HEK293 (cell line): ENCODE data around the gene CRAT.

ENCODE experiments used
- CTCF ChIA-PET: fragments of 350-600 bp; formaldehyde crosslinking; extraction: SDS; loops from one replicate; lab custom pipeline; 2021; ENCODE audit warnings: antibody characterized with exemption; lab: Yijun Ruan, JAX
- POLR2A ChIA-PET: fragments of 300-600 bp; formaldehyde crosslinking; extraction: SDS; loops from one replicate; lab custom pipeline; 2020; ENCODE audit warnings: antibody characterized with exemption, inconsistent platforms; lab: Yijun Ruan, JAX
- H3K27ac ChIP-seq: fragments of 200-500 bp; sonication (Bioruptor generic); 2 replicates; pipeline ENCODE4 v1.5.1; 2014; ENCODE audit warnings: low read depth, low read length, control low read depth, inconsistent platforms; ENCODE audit errors: extremely low read depth
- H3K36me3 ChIP-seq, 2 experiments: fragments of 200-500 bp in 1 of 2; sonication (Bioruptor generic) in 1 of 2; 1 replicate in 1 of 2; 2 replicates in 1 of 2; pipeline ENCODE4 v1.5.1; 2014 to 2017; ENCODE audit warnings: inconsistent platforms in 2 of 2, low read length in 2 of 2; ENCODE audit not compliant: control insufficient read depth in 2 of 2, insufficient read depth in 1 of 2
- H3K4me1 ChIP-seq: fragments of 200-500 bp; sonication (Bioruptor generic); 2 replicates; pipeline ENCODE4 v1.5.1; 2014; ENCODE audit warnings: mild to moderate bottlenecking, low read length, inconsistent platforms; ENCODE audit not compliant: control insufficient read depth, insufficient read depth
- H3K4me3 ChIP-seq: 2 replicates; pipeline ENCODE4 v1.5.1; 2011; ENCODE audit warnings: low read depth, mild to moderate bottlenecking, control low read depth, low read length, moderate library complexity
- H3K9me3 ChIP-seq: fragments of 200-500 bp; sonication (Bioruptor generic); 2 replicates; pipeline ENCODE4 v1.5.1; 2014; ENCODE audit warnings: low read depth, low read length, inconsistent platforms; ENCODE audit not compliant: control insufficient read depth, insufficient read depth
- CTCF ChIP-seq: fragments of 450-650 bp; formaldehyde crosslinking; IDR thresholded peaks from 2 replicates; pipeline ENCODE4 v1.5.1; 2016; ENCODE audit warnings: missing biosample characterization, missing genetic modification characterization
- HOXD13 ChIP-seq: sonication (generic); formaldehyde crosslinking; IDR thresholded peaks from 2 replicates; pipeline ENCODE4 v1.8.0; 2022; ENCODE audit warnings: missing genetic modification reagents, borderline replicate concordance
- KLF1 ChIP-seq: fragments of 450-650 bp; formaldehyde crosslinking; IDR thresholded peaks from 2 replicates; pipeline ENCODE4 v1.5.1; 2016; ENCODE audit warnings: missing biosample characterization, missing genetic modification characterization
- KLF10 ChIP-seq: fragments of 450-650 bp; IDR thresholded peaks from 2 replicates; pipeline ENCODE4 v1.5.1; 2018; ENCODE audit warnings: missing biosample characterization, mild to moderate bottlenecking, missing genetic modification characterization
- KLF8 ChIP-seq: fragments of 450-650 bp; formaldehyde crosslinking; IDR thresholded peaks from 2 replicates; pipeline ENCODE4 v1.5.1; 2016; ENCODE audit warnings: missing biosample characterization, missing genetic modification characterization
- KLF9 ChIP-seq: fragments of 450-650 bp; formaldehyde crosslinking; IDR thresholded peaks from 2 replicates; pipeline ENCODE4 v1.5.1; 2016; ENCODE audit warnings: missing biosample characterization, missing genetic modification characterization, low read depth
- PRDM10 ChIP-seq: fragments of 450-650 bp; formaldehyde crosslinking; IDR thresholded peaks from 2 replicates; pipeline ENCODE4 v1.5.1; 2016; ENCODE audit warnings: missing biosample characterization, missing genetic modification characterization
- RBAK ChIP-seq: fragments of 450-650 bp; formaldehyde crosslinking; IDR thresholded peaks from 2 replicates; pipeline ENCODE4 v1.5.1; 2016; ENCODE audit warnings: missing biosample characterization, missing genetic modification characterization
- ZBTB7A ChIP-seq: fragments of 450-650 bp; formaldehyde crosslinking; IDR thresholded peaks from 2 replicates; pipeline ENCODE4 v1.5.1; 2016; ENCODE audit warnings: low read depth, missing biosample characterization, missing genetic modification characterization
- ZFP37 ChIP-seq: fragments of 450-650 bp; formaldehyde crosslinking; IDR thresholded peaks from 2 replicates; pipeline ENCODE4 v1.5.1; 2016; ENCODE audit warnings: missing biosample characterization, missing genetic modification characterization
- ZNF10 ChIP-seq: fragments of 450-650 bp; formaldehyde crosslinking; IDR thresholded peaks from 2 replicates; pipeline ENCODE4 v1.5.1; 2017; ENCODE audit warnings: missing biosample characterization, missing genetic modification characterization
- ZNF114 ChIP-seq: fragments of 450-650 bp; formaldehyde crosslinking; IDR thresholded peaks from 2 replicates; pipeline ENCODE4 v1.5.0; 2017; ENCODE audit warnings: missing biosample characterization, missing genetic modification characterization
- ZNF426 ChIP-seq: fragments of 450-650 bp; formaldehyde crosslinking; IDR thresholded peaks from 2 replicates; pipeline ENCODE4 v1.5.1; 2017; ENCODE audit warnings: missing biosample characterization, missing genetic modification characterization, mild to moderate bottlenecking, inconsistent platforms, moderate library complexity
- ZNF473 ChIP-seq: fragments of 450-650 bp; formaldehyde crosslinking; IDR thresholded peaks from 2 replicates; pipeline ENCODE4 v1.5.1; 2017; ENCODE audit warnings: missing biosample characterization, missing genetic modification characterization
- ZNF501 ChIP-seq: fragments of 450-650 bp; formaldehyde crosslinking; IDR thresholded peaks from 2 replicates; pipeline ENCODE4 v1.5.1; 2016; ENCODE audit warnings: missing biosample characterization, missing genetic modification characterization
- ZNF585B ChIP-seq: fragments of 450-650 bp; formaldehyde crosslinking; IDR thresholded peaks from 2 replicates; pipeline ENCODE4 v1.5.1; 2016; ENCODE audit warnings: missing biosample characterization, missing genetic modification characterization
- ZNF664 ChIP-seq: fragments of 450-650 bp; formaldehyde crosslinking; IDR thresholded peaks from 2 replicates; pipeline ENCODE4 v1.5.1; 2016; ENCODE audit warnings: missing biosample characterization, missing genetic modification characterization
- ZNF701 ChIP-seq: fragments of 450-650 bp; formaldehyde crosslinking; IDR thresholded peaks from 2 replicates; pipeline ENCODE4 v1.5.1; 2016; ENCODE audit warnings: missing biosample characterization, missing genetic modification characterization
- ZNF785 ChIP-seq: fragments of 450-650 bp; formaldehyde crosslinking; IDR thresholded peaks from 2 replicates; pipeline ENCODE4 v1.5.1; 2016; ENCODE audit warnings: missing biosample characterization, missing genetic modification characterization
- TF ChIP-seq, protein P1 (sequence below): fragments of 450-650 bp; formaldehyde crosslinking; IDR thresholded peaks from 2 replicates; pipeline ENCODE4 v1.5.1; 2017; ENCODE audit warnings: missing biosample characterization, mild to moderate bottlenecking, missing genetic modification characterization, moderate library complexity

The CRAT gene

DNA sequence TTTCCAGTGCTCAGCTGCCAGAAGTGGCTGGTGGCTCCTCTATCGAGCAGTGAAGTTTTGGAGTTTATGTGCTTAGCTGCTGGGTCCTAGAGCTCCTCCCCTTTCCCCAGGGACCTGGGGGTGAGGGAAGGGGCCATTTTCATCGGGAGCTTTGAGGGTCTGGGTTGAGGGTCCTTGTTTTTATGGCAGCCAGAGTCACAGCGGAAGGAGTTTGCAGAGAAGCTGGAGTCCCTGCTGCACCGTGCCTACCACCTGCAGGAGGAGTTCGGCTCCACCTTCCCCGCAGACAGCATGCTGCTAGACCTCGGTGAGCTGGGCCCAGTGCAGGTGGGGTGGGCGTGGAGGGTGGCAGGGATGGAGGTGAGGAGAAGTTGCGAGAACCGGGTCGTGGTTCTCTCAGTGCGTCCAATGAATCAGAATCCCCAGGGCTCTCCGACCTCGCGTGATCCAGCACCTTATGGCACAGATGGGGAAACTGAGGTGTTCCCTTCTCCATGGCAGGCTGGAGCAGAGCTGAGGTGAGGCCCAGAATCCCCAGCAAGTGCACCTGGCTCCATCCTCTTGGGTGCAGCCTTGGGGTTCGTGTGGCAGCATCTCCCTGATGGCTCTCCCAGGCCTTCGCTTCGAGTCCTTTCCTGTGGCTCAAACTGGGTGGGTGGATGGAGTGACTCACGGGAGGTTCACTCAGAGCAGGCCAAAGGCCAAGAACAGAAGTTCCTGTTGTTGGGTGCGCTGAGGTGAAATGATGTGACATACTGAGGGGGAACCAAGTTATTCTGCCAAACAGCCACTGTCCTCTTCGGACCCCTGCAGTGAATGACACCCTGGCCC lies 51.4 kb downstream of the CRAT start:
- Histone ChIP-seq H3K9me3 (no peaks in the 10 kb centered on the region), H3K4me1 (no peaks in the 10 kb centered on the region), H3K27ac (no peak overlapping the region), H3K4me3 (no peak overlapping the region), H3K36me3 (peaks cover 0 to 47% of the 10 kb centered on the region in 2 experiments; a peak in 2 of 3 replicates)
- ChIA-PET CTCF (interaction anchor here (0.6 kb wide), 2 partner anchors 48 to 54 kb away, joined by 3 to 4 read pairs; no protein-coding TSS in a partner anchor), POLR2A (no interaction called here)
- TF ChIP-seq ZNF426 (no peak), ZBTB7A (tag by site-specific recombination) (no peak), KLF9 (no peak), ZNF664 (tag by site-specific recombination) (no peak)

DNA sequence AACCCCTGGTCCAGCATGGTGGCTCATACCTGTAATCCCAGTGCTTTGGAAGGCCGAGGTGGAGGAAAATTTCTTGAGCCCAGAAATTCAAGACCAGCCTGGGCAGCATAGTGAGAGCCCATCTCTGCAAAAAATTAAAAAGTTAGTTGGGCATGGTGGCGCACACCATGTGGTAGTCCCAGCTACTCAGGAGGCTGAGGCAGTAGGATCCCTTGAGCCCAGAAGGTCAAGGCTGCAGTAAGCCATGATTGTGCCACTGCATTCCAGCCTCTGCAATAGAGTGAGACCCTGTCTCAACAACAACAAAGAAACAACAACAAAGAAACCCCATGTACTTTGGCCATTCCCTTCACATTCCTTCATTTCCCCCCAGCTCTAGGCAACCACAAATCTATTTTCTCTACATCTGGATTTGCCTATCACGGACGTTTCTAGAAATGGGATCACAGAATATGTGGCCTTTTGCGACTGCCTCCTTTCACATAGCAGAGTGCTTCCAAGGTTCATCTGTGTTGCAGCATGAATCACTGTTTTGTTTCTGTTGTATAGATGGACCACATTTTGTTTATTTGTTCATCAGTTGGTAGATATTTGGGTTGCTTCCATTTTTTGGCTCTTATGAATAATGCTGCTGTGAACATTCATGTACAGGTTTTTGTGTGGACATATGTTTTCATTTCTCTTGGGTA lies 56.3 kb downstream of the CRAT start:
- CTCF ChIA-PET: interaction anchor here (0.8 to 1.0 kb wide), 2 partner anchors 26 to 47 kb away, joined by 3 to 4 read pairs; partner anchors contain the start of gene SH3GLB2
- POLR2A ChIA-PET: no interaction called here

GRCh38 chr9:129053020-129053419 lies 57.6 kb downstream of the CRAT start:
- ChIA-PET CTCF (no interaction called here), POLR2A (no interaction called here)
- Histone ChIP-seq H3K9me3 (no peaks in the 10 kb centered on the region), H3K4me3 (no peak overlapping the region), H3K36me3 (peaks cover 0 to 35% of the 10 kb centered on the region in 2 experiments; a peak in 2 of 3 replicates), H3K27ac (no peak overlapping the region), H3K4me1 (no peaks in the 10 kb centered on the region)
- TF ChIP-seq ZNF664 (tag by site-specific recombination): peak; percentile 96
- TF ChIP-seq ZNF785 (tag by site-specific recombination): no peak

More for the DNA sequence above, 56.3 kb downstream of the CRAT start:
- Histone ChIP-seq H3K36me3 (peaks cover 0 to 29% of the 10 kb centered on the region in 2 experiments; a peak in 2 of 3 replicates), H3K4me1 (no peaks in the 10 kb centered on the region), H3K4me3 (no peak overlapping the region), H3K9me3 (no peaks in the 10 kb centered on the region), H3K27ac (no peak overlapping the region)
- TF ChIP-seq, protein P1, sequence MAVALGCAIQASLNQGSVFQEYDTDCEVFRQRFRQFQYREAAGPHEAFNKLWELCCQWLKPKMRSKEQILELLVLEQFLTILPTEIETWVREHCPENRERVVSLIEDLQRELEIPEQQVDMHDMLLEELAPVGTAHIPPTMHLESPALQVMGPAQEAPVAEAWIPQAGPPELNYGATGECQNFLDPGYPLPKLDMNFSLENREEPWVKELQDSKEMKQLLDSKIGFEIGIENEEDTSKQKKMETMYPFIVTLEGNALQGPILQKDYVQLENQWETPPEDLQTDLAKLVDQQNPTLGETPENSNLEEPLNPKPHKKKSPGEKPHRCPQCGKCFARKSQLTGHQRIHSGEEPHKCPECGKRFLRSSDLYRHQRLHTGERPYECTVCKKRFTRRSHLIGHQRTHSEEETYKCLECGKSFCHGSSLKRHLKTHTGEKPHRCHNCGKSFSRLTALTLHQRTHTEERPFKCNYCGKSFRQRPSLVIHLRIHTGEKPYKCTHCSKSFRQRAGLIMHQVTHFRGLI (tag by site-specific recombination): peak; percentile 50; the same call in 1 of the 2 replicates
- no peak for TF ChIP-seq ZNF10 (tag by site-specific recombination)
- no peak for TF ChIP-seq ZNF114 (tag by site-specific recombination)

GRCh38 chr9:129052592-129052991 lies 58.0 kb downstream of the CRAT start:
- ChIA-PET POLR2A (no interaction called here), CTCF (no interaction called here)
- Histone ChIP-seq H3K36me3 (peaks cover 0 to 36% of the 10 kb centered on the region in 2 experiments; a peak in 2 of 3 replicates), H3K4me1 (no peaks in the 10 kb centered on the region), H3K9me3 (no peaks in the 10 kb centered on the region), H3K27ac (no peak overlapping the region), H3K4me3 (no peak overlapping the region)
- TF ChIP-seq PRDM10: 0 out of 2 replicates have a peak, but pooled peaks have one; percentile 24
- TF ChIP-seq KLF1 (tag by site-specific recombination): no peak
- no peak for TF ChIP-seq KLF8
- no peak for TF ChIP-seq HOXD13
- TF ChIP-seq RBAK (tag by site-specific recombination): no peak
- no peak for TF ChIP-seq ZNF473 (tag by site-specific recombination)
- TF ChIP-seq CTCF (tag by site-specific recombination): no peak
- TF ChIP-seq ZNF585B (tag by site-specific recombination): no peak
- TF ChIP-seq ZFP37 (tag by site-specific recombination): no peak
- peak; percentile 83 for TF ChIP-seq ZNF10 (tag by site-specific recombination)
- TF ChIP-seq KLF10 (tag by site-specific recombination): no peak
- no peak for TF ChIP-seq ZNF701 (tag by site-specific recombination)
- TF ChIP-seq ZNF501 (tag by site-specific recombination): no peak
